ENCODE data around the gene ZNF594. TPM values are rescaled to one million over a fixed set of nuclear protein-coding genes. Genes with fewer than 3 reads are reported as not detected.

ZNF594 gene
- total RNA-seq = 10 to 100 TPM; 12.7 TPM

DNA sequence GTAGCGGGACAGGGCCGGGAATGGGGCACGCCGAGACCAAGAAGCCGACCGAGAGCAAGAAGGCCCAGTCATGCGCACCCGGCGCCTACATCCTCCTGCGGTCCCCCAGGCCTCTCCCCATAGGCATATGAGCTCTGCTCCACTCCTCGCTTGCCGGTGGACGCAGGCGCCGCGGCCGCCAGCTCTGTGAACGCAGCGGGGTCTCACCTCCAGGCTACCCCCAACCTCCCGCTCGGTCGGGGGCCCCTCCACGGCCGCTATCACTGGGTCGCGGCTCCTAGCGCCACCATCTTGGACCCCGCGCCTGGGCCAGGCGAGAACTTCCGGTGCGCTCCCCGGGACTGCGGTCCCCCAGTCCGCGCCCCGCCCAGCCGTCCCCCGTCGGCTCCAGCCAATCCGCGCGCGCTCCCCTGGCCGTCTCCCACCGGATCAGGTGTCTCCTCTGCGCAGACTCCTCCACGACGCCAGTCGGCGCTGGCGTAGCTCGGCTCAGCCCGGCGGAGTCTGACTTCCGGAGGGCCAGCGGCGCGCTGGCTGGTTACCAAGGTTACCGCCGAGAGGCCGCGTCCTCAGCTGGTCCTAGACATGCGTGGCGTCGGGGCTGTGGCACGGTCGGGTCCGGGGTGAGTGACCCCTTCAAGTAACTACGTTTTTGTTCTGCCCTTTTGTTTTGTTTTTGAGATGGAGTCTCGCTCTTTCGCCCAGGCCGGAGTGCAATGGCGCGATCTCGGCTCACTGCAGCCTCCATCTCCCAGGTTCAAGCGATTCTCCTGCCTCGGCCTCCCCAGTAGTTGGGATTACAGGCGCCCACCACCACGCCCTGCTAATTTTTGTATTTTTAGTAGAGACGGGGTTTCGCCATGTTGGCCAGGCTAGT, at the start of gene ZNF594:
Gene ZNF594, minus strand, starts transcription at position 328 of the 877 bp plus-strand sequence. CDS start 7,612 bp downstream, outside the sequence.

DNA sequence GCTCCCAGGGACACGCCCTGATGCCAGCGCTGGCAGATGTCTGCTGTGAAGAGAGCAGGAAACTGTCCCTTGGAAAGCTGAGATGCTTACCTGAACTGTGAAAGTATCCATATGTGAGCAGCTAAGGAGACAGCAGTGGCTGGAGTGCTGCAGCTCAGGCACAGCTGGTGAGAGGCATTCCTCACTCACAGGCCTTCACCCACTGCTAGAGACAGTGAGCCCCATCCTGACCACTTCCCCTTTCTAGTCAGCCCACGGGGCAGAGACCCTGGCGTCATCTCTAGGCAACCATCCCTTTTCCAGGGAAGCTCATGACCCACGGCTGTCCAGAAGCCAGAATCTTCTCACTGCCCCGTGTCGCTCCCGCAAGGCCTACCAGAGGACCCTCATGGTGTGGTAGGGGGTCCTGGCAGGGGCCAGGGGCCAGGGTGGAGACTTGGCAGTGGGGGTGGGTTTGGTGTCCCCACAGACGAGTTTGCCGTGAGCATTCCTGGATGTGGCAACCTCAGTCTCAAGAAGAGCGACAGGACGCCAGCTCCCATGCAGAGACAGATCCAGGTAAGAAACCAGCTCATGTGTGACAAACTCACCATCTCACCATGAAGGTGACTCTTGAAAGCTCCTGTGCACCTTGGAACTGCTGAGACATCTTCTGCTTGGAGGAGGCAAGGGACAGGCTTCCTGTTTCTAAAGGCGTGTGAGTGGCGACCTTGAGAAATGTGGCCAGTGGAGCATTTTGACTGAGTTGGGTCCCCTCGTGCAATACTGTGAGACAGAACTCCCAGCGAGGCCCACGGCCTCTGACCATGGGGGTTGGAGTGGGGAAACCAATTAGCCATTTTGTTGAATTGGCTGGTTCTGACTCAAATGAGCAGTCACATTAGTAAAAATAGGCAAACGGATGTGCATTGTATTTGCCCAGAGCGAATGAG, 43.2 kb upstream of the ZNF594 start, which contains the start of gene SCIMP:
Gene SCIMP, minus strand, starts transcription at position 216 of the 932 bp plus-strand sequence. Its CDS starts 105 bp downstream, at position 111.

Other genes with a start within 250 kb of the ZNF594 start
- gene PFN1, start 243.3 kb downstream of the ZNF594 start, total RNA-seq = 1,000 to 10,000 TPM; 2,036 to 2,067 TPM
- gene ENO3, start 240.7 kb downstream of the ZNF594 start, total RNA-seq = 10 to 100 TPM; 43.9 to 56.2 TPM
- gene SPAG7, start 224.1 kb downstream of the ZNF594 start, total RNA-seq = 10 to 100 TPM; 50.5 to 56.4 TPM
- gene CAMTA2, start 204.2 kb downstream of the ZNF594 start, total RNA-seq = 10 to 100 TPM; 54.4 to 58.6 TPM
- gene INCA1, start 194.3 kb downstream of the ZNF594 start, total RNA-seq = under 1 TPM; 0.15 to 0.26 TPM
- 10 to 100 TPM; 35.2 to 36.6 TPM for gene KIF1C, start 193.9 kb downstream of the ZNF594 start, total RNA-seq
- gene SLC52A1, start 156.4 kb downstream of the ZNF594 start, total RNA-seq = under 1 TPM; 0.51 to 0.58 TPM
- 1 to 10 TPM; 7.0 to 7.5 TPM for gene ZFP3, start 113.4 kb downstream of the ZNF594 start, total RNA-seq
- 10 to 100 TPM in 1 of 2 experiments, 1 to 10 TPM in 1; 9.2 to 11.0 TPM for gene ZNF232, start 80.0 kb downstream of the ZNF594 start, total RNA-seq
- gene USP6, start 75.8 kb downstream of the ZNF594 start, total RNA-seq = under 1 TPM; 0.08 to 0.10 TPM
- gene SCIMP, start 43.0 kb upstream of the ZNF594 start, total RNA-seq = not detected
- gene RABEP1, start 90.4 kb upstream of the ZNF594 start, total RNA-seq = 10 to 100 TPM; 42.1 to 42.7 TPM
- 10 to 100 TPM; 72.1 to 72.7 TPM for gene NUP88, start 227.8 kb upstream of the ZNF594 start, total RNA-seq
- 10 to 100 TPM; 47.9 to 49.9 TPM for gene RPAIN, start 228.3 kb upstream of the ZNF594 start, total RNA-seq
- gene C1QBP, start 247.3 kb upstream of the ZNF594 start, total RNA-seq = 100 to 1,000 TPM; 135 to 143 TPM